GM19238 (cell line): ENCODE measurements around the gene CAPN3.

Source experiments
- DNase-seq: peaks from one replicate; pipeline ENCODE4 v3.0.0; 2011; ENCODE audit warnings: low spot score; ENCODE audit not compliant: insufficient read length

CAPN3 gene

GRCh38 chr15:42449770-42450424, 90.6 kb downstream of the CAPN3 start:
- no peak for DNase-seq

GRCh38 chr15:42450425-42450790, 91.1 kb downstream of the CAPN3 start:
- no peak for DNase-seq

- DNase-seq = no peak
Observed at GRCh38 chr15:42453826-42454225, 94.5 kb downstream of the CAPN3 start.

GRCh38 chr15:42456531-42456930, 97.2 kb downstream of the CAPN3 start:
- no peak for DNase-seq

GRCh38 chr15:42456971-42457370, 97.7 kb downstream of the CAPN3 start:
- no peak for DNase-seq

GRCh38 chr15:42457445-42458442, 98.4 kb downstream of the CAPN3 start:
- peak; percentile 26 for DNase-seq

- DNase-seq = no peak
Observed at GRCh38 chr15:42461261-42461660, 102.0 kb downstream of the CAPN3 start.
